OCI-LY7 (cell line): Measurements from ENCODE around the gene ST6GALNAC5. TPM values are rescaled to one million over a fixed set of nuclear protein-coding genes. Genes with fewer than 3 reads are reported as not detected.

Experiments used
- BruUV-seq: library from RNA; stranded (reverse); fragments of 400-500 nt; replicated peaks from 2 replicates; lab custom pipeline; 2021; lab: Mats Ljungman, UMichigan
- CTCF ChIA-PET: fragments of 300-600 bp; sonication (Branson Sonifier 250); formaldehyde crosslinking; loops from one replicate; lab custom pipeline; 2022; ENCODE audit warnings: antibody characterized with exemption; ENCODE audit not compliant: unreplicated experiment; lab: Charles Lee
- POLR2A ChIA-PET: fragments of 300-600 bp; sonication (Branson Sonifier 250); formaldehyde crosslinking; loops from one replicate; lab custom pipeline; 2022; ENCODE audit warnings: antibody characterized with exemption; lab: Charles Lee
- DNase-seq: peaks from one replicate; pipeline ENCODE4 v3.0.0-alpha.2; 2015; ENCODE audit warnings: low spot score
- H2AFZ ChIP-seq: fragments of 200-600 bp; sonication (generic), shearing (Covaris generic); 2 replicates; pipeline ENCODE4 v1.6.1; 2014; ENCODE audit warnings: mild to moderate bottlenecking, antibody characterized with exemption, low read length, moderate library complexity
- H3K27ac ChIP-seq: fragments of 200-600 bp; sonication (generic); 2 replicates; pipeline ENCODE4 v1.5.1; 2014; ENCODE audit warnings: mixed run types, low read depth, mild to moderate bottlenecking, moderate library complexity, low read length, inconsistent platforms; ENCODE audit not compliant: poor library complexity, severe bottlenecking
- H3K36me3 ChIP-seq: fragments of 200-600 bp; sonication (generic); 2 replicates; pipeline ENCODE4 v1.6.1; 2014; ENCODE audit warnings: mild to moderate bottlenecking, antibody characterized with exemption, low read length, moderate library complexity, mixed read lengths; ENCODE audit not compliant: insufficient read depth
- H3K4me1 ChIP-seq: fragments of 200-600 bp; sonication (generic); 2 replicates; pipeline ENCODE4 v1.5.1; 2014; ENCODE audit warnings: mild to moderate bottlenecking, low read length; ENCODE audit not compliant: insufficient read depth, poor library complexity, severe bottlenecking
- H3K4me2 ChIP-seq: fragments of 200-600 bp; sonication (generic); 2 replicates; pipeline ENCODE4 v1.6.1; 2014; ENCODE audit warnings: mild to moderate bottlenecking, low read length
- H3K4me3 ChIP-seq: fragments of 200-600 bp; sonication (generic); 2 replicates; pipeline ENCODE4 v1.5.1; 2014; ENCODE audit warnings: mild to moderate bottlenecking, low read depth, low read length; ENCODE audit not compliant: poor library complexity, severe bottlenecking
- H3K79me2 ChIP-seq: fragments of 200-600 bp; sonication (generic); 2 replicates; pipeline ENCODE4 v1.6.1; 2016; ENCODE audit warnings: low read depth, mild to moderate bottlenecking, low read length, moderate library complexity, mixed read lengths; ENCODE audit not compliant: insufficient read depth
- H3K9me2 ChIP-seq: fragments of 200-600 bp; sonication (generic); 2 replicates; pipeline ENCODE4 v1.6.1; 2016; ENCODE audit warnings: mild to moderate bottlenecking, low read length, mixed read lengths; ENCODE audit not compliant: insufficient read depth
- H3K9me3 ChIP-seq: fragments of 200-600 bp; sonication (generic); 2 replicates; pipeline ENCODE4 v1.6.1; 2014; ENCODE audit warnings: mild to moderate bottlenecking, mixed run types, low read length, mixed read lengths
- H4K20me1 ChIP-seq: fragments of 200-600 bp; sonication (generic); 2 replicates; pipeline ENCODE4 v1.6.1; 2014; ENCODE audit warnings: mild to moderate bottlenecking, antibody characterized with exemption, low read length, moderate library complexity, mixed read lengths; ENCODE audit not compliant: insufficient read depth
- EZH2phosphoT487 ChIP-seq: fragments of 200-600 bp; sonication (generic); IDR thresholded peaks from 2 replicates; pipeline ENCODE4 v1.6.1; 2018; ENCODE audit warnings: low read depth, borderline replicate concordance, mild to moderate bottlenecking, mixed run types, antibody characterized with exemption, low read length, moderate library complexity, mixed read lengths
- intact Hi-C: fragments of 100-400 bp; cut with micrococcal nuclease; formaldehyde crosslinking; loops from one replicate; pipeline ENCODE4 v1.10.0; 2022; ENCODE audit not compliant: unreplicated experiment
- total RNA-seq, 2 experiments: library from RNA; depleted of rRNA in 1 of 2; stranded (reverse); fragments of >200 nt in 1 of 2; shearing (Covaris generic) in 1 of 2; gene quantifications; 2 replicates each; pipeline ENCODE4 v1.2.3, GENCODE V29; 2014 to 2022
- TF ChIP-seq, protein P1 (sequence below): fragments of 200-600 bp; sonication (generic); conservative IDR thresholded peaks from 2 replicates; pipeline ENCODE4 v1.5.1; 2014; ENCODE audit warnings: mild to moderate bottlenecking, antibody characterized with exemption, low read length, moderate library complexity, mixed read lengths

Gene ST6GALNAC5
- total RNA-seq, 2 experiments from 2014 or later: not detected

DNA sequence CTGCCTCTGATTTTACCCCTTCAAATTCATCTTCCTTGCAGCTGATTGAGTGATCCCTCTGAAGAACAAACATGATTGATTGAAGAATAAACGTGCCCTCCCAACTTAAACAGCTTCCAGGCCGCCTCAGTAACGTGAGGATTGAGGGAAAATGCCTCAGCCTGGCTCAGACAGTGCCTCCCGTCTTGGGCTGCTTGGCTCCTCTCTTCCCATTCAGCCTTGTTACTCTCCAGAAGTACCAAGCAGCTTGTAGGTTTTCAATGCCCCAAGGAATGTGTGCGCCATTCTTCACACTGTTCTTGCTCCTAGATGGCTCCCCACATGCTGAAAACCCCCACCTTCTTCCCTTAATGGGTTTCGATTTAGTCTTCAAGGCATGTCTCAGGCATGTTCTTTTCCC is 51.8 kb downstream of the ST6GALNAC5 start:
- no peak for DNase-seq
- no peak overlapping the region for H2AFZ ChIP-seq
- no peaks in the 10 kb centered on the region for H3K4me1 ChIP-seq
- no peak overlapping the region for H3K4me2 ChIP-seq
- POLR2A ChIA-PET: no interaction called here
- TF ChIP-seq, protein P1, sequence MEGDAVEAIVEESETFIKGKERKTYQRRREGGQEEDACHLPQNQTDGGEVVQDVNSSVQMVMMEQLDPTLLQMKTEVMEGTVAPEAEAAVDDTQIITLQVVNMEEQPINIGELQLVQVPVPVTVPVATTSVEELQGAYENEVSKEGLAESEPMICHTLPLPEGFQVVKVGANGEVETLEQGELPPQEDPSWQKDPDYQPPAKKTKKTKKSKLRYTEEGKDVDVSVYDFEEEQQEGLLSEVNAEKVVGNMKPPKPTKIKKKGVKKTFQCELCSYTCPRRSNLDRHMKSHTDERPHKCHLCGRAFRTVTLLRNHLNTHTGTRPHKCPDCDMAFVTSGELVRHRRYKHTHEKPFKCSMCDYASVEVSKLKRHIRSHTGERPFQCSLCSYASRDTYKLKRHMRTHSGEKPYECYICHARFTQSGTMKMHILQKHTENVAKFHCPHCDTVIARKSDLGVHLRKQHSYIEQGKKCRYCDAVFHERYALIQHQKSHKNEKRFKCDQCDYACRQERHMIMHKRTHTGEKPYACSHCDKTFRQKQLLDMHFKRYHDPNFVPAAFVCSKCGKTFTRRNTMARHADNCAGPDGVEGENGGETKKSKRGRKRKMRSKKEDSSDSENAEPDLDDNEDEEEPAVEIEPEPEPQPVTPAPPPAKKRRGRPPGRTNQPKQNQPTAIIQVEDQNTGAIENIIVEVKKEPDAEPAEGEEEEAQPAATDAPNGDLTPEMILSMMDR: no peak
- no peak for TF ChIP-seq EZH2phosphoT487
- H3K79me2 ChIP-seq: no peaks in the 10 kb centered on the region
- no peak overlapping the region for H3K4me3 ChIP-seq
- no peaks in the 10 kb centered on the region for H3K36me3 ChIP-seq
- H4K20me1 ChIP-seq: no peaks in the 10 kb centered on the region
- BruUV-seq: no TSS peak
- CTCF ChIA-PET: no interaction called here
- no peak overlapping the region for H3K27ac ChIP-seq
- no peaks in the 10 kb centered on the region for H3K9me2 ChIP-seq
- intact Hi-C loops: no loop called here
- H3K9me3 ChIP-seq: no peaks in the 10 kb centered on the region

DNA sequence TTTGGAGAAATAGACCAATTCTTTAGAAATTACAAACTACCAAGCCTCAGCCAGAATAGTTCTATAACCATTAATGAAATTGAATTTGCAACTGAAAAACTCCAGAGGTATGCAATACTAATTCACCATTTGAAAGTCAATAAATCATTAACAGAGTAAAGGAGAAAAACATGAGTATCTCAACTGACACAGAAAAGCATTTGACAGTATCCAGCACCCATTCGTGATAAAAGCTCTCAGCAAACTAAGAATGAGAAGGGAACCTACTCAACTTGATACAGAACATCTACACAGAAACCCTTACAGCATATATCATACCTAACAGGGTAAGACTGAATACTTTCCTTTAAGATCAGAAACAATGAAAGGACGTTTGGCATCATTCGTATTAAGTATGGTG is 54.3 kb downstream of the ST6GALNAC5 start:
- Histone ChIP-seq H3K4me1 (no peaks in the 10 kb centered on the region), H3K9me2 (no peaks in the 10 kb centered on the region), H3K4me3 (no peak overlapping the region), H3K36me3 (no peaks in the 10 kb centered on the region), H3K79me2 (no peaks in the 10 kb centered on the region), H2AFZ (no peak overlapping the region), H3K4me2 (no peak overlapping the region), H3K27ac (no peak overlapping the region), H4K20me1 (no peaks in the 10 kb centered on the region), H3K9me3 (no peaks in the 10 kb centered on the region)
- BruUV-seq: no TSS peak
- CTCF ChIA-PET: no interaction called here
- TF ChIP-seq, protein P1: no peak
- no peak for TF ChIP-seq EZH2phosphoT487
- intact Hi-C loops: no loop called here
- POLR2A ChIA-PET: no interaction called here
- no peak for DNase-seq

DNA sequence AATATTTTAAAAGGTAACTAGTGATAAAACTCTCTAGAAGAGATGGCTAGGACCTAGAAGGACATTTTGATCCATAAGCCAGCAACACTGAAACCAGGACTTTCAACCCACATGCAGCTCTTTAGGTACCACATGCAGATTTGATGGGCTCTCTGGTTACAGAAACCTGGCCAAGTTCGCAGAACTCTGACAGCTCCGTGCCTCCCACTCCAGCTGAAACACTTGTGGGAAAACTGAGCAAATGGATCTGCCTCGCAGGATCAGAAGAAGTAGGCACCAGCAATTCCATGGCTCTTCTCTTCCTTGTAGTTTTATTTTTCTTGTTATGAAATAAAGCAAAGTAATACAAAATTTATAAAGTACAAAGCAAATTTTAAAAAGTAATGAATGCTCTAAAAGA is 58.5 kb downstream of the ST6GALNAC5 start:
- Histone ChIP-seq H3K79me2 (no peaks in the 10 kb centered on the region), H3K36me3 (no peaks in the 10 kb centered on the region), H3K4me3 (no peak overlapping the region), H3K4me1 (no peaks in the 10 kb centered on the region), H3K4me2 (no peak overlapping the region), H3K9me2 (no peaks in the 10 kb centered on the region), H4K20me1 (no peaks in the 10 kb centered on the region), H2AFZ (no peak overlapping the region), H3K27ac (no peak overlapping the region), H3K9me3 (no peaks in the 10 kb centered on the region)
- CTCF ChIA-PET: no interaction called here
- intact Hi-C loops: no loop called here
- no TSS peak for BruUV-seq
- POLR2A ChIA-PET: no interaction called here
- no peak for DNase-seq
- TF ChIP-seq, protein P1: no peak
- TF ChIP-seq EZH2phosphoT487: no peak
